Tibial nerve (tissue), 4 donors: ENCODE measurements around the gene FTCD. TPM values are rescaled to one million over a fixed set of nuclear protein-coding genes. Genes with fewer than 3 reads are reported as not detected.

Experiments used
- DNase-seq, 2 donors: peaks; one replicate each; pipeline ENCODE4 v3.0.0-alpha.2; 2019; ENCODE audit warnings: low spot score in 2 of 2
- H3K27ac ChIP-seq, 4 donors: fragments of 200-600 bp; sonication (generic) in 3 of 4; one replicate each; pipeline ENCODE4 v1.5.1; 2017 to 2019; ENCODE audit warnings: mild to moderate bottlenecking in 1 of 4
- H3K27me3 ChIP-seq, 2 donors: fragments of 200-600 bp; sonication (generic) in 1 of 2; one replicate each; pipeline versions ENCODE4 v1.5.1 to v1.6.0; 2017 to 2019
- H3K36me3 ChIP-seq, 3 donors: fragments of 200-600 bp; sonication (generic); one replicate each; pipeline ENCODE4 v1.5.1; 2018 to 2019
- H3K4me1 ChIP-seq, 4 donors: fragments of 200-600 bp; sonication (generic) in 3 of 4; one replicate each; pipeline ENCODE4 v1.5.1; 2017 to 2019
- H3K4me3 ChIP-seq, 4 donors: fragments of 200-600 bp; sonication (generic) in 3 of 4; one replicate each; pipeline ENCODE4 v1.5.1; 2017 to 2019; ENCODE audit warnings: mild to moderate bottlenecking in 1 of 4, moderate library complexity in 1 of 4
- H3K9me3 ChIP-seq, 4 donors: fragments of 200-600 bp; sonication (generic) in 3 of 4; one replicate each; pipeline ENCODE4 v1.5.1; 2017 to 2019
- CTCF ChIP-seq, 5 experiments: fragments of 200-600 bp in 3 of 5; fragments of 450-650 bp in 2 of 5; sonication (generic) in 3 of 5; IDR thresholded peaks; one replicate each; pipeline ENCODE4 v1.5.1; 2016 to 2019; ENCODE audit warnings: antibody characterized with exemption in 5 of 5, mild to moderate bottlenecking in 3 of 5, moderate library complexity in 2 of 5
- EP300 ChIP-seq, 2 donors: sonication (generic); formaldehyde crosslinking; IDR thresholded peaks; one replicate each; pipeline ENCODE4 v1.6.1; 2017; ENCODE audit warnings: antibody characterized with exemption in 2 of 2, mild to moderate bottlenecking in 1 of 2
- POLR2A ChIP-seq, 2 donors: fragments of 450-650 bp; IDR thresholded peaks; one replicate each; pipeline ENCODE4 v1.6.1; 2017; ENCODE audit warnings: antibody characterized with exemption in 2 of 2, mild to moderate bottlenecking in 2 of 2, moderate library complexity in 2 of 2
- WGBS, 2 donors: methylation state at CpG; one replicate each; pipeline ENCODE4 v1.1.5; 2018; 5-methylcytosine and 5-hydroxymethylcytosine counted together
- total RNA-seq, 4 donors: library from RNA; depleted of rRNA; stranded (reverse); fragments of >200 nt; gene quantifications; one replicate each; pipeline ENCODE4 v1.1.0, GENCODE V29; 2016

Gene FTCD
- total RNA-seq, 4 donors from 2014 or later = 2.2 to 21.2 (median 2.5) TPM

GRCh38 chr21:46131838-46132651, 23.3 kb downstream of the FTCD start:
- TF ChIP-seq CTCF (IDR thresholded peaks at IDR 0.05) (no peak), EP300 (IDR thresholded peaks at IDR 0.05) (peak in 1 of 2 donors; percentile 22)
- no peaks in the 10 kb centered on the region for H3K4me1 ChIP-seq
- no peaks in the 10 kb centered on the region for H3K9me3 ChIP-seq
- H3K27me3 ChIP-seq = no peaks in the 10 kb centered on the region
- peaks cover 0 to 37% (median 0%) of the 10 kb centered on the region in 3 donors for H3K36me3 ChIP-seq
- DNase-seq = no peak
- H3K27ac ChIP-seq = no peak overlapping the region
- H3K4me3 ChIP-seq = no peak overlapping the region
- 92 to 94% methylated on average over 83 to 84 of the region's 85 CpGs for WGBS, 2 donors

- Histone ChIP-seq H3K4me1 (no peaks in the 10 kb centered on the region), H3K27me3 (no peaks in the 10 kb centered on the region), H3K36me3 (peaks cover 0 to 42% (median 0%) of the 10 kb centered on the region in 3 donors), H3K4me3 (no peak overlapping the region), H3K27ac (no peak overlapping the region), H3K9me3 (no peaks in the 10 kb centered on the region)
- 88% methylated on average over 4 of the region's 4 CpGs; no CpG with 5 or more reads in 1 of the 2 donors for WGBS, 2 donors
- no peak for DNase-seq
- TF ChIP-seq CTCF (IDR thresholded peaks at IDR 0.05) (no peak), POLR2A (IDR thresholded peaks at IDR 0.05) (no peak), EP300 (IDR thresholded peaks at IDR 0.05) (no peak)
Observed at GRCh38 chr21:46131588-46131837, 23.9 kb downstream of the FTCD start.

- WGBS, 2 donors = 60 to 82% methylated on average over 14 to 16 of the region's 22 CpGs
Observed at GRCh38 chr21:46130831-46131587, 24.4 kb downstream of the FTCD start.

GRCh38 chr21:46129846-46130651, 25.3 kb downstream of the FTCD start:
- WGBS, 2 donors = 78 to 86% methylated on average over 16 to 25 of the region's 27 CpGs
- H3K4me3 ChIP-seq = no peak overlapping the region
- no peaks in the 10 kb centered on the region for H3K9me3 ChIP-seq
- no peaks in the 10 kb centered on the region for H3K27me3 ChIP-seq
- no peaks in the 10 kb centered on the region for H3K4me1 ChIP-seq
- no peak for DNase-seq
- TF ChIP-seq POLR2A (IDR thresholded peaks at IDR 0.05) (no peak), EP300 (IDR thresholded peaks at IDR 0.05) (no peak)
- H3K36me3 ChIP-seq = peaks cover 0 to 57% (median 0%) of the 10 kb centered on the region in 3 donors
- no peak overlapping the region for H3K27ac ChIP-seq

More at GRCh38 chr21:46130831-46131587, 24.4 kb downstream of the FTCD start:
- DNase-seq = no peak
- Histone ChIP-seq H3K27me3 (no peaks in the 10 kb centered on the region), H3K36me3 (peaks cover 0 to 47% (median 0%) of the 10 kb centered on the region in 3 donors), H3K4me3 (no peak overlapping the region), H3K9me3 (no peaks in the 10 kb centered on the region), H3K4me1 (no peaks in the 10 kb centered on the region), H3K27ac (no peak overlapping the region)
- no peak for TF ChIP-seq POLR2A (IDR thresholded peaks at IDR 0.05)
- no peak for TF ChIP-seq CTCF (IDR thresholded peaks at IDR 0.05)
- TF ChIP-seq EP300 (IDR thresholded peaks at IDR 0.05) = no peak

- WGBS, 2 donors = 85 to 88% methylated on average over 28 to 43 of the region's 45 CpGs
- Histone ChIP-seq H3K4me3 (no peak overlapping the region), H3K9me3 (no peaks in the 10 kb centered on the region), H3K4me1 (no peaks in the 10 kb centered on the region), H3K27me3 (no peaks in the 10 kb centered on the region), H3K36me3 (peaks cover 0 to 67% (median 0%) of the 10 kb centered on the region in 3 donors), H3K27ac (no peak overlapping the region)
- no peak for DNase-seq
- TF ChIP-seq POLR2A (IDR thresholded peaks at IDR 0.05) = no peak
- TF ChIP-seq CTCF (IDR thresholded peaks at IDR 0.05) = no peak
- no peak for TF ChIP-seq EP300 (IDR thresholded peaks at IDR 0.05)
Observed at GRCh38 chr21:46128933-46129571, 26.3 kb downstream of the FTCD start.
